ENCODE measurements around the gene AVP. TPM values are rescaled to one million over a fixed set of nuclear protein-coding genes. Genes with fewer than 3 reads are reported as not detected.

AVP gene
- total and polyA plus RNA-seq, 2 of the 13 experiments (the other 11 are each of a cell fraction or from before 2014, with no cell fraction given) = 0.12 TPM; not detected in 1

- TF ChIP-seq ZBTB37 (CRISPR knock-in tag; IDR thresholded peaks at IDR 0.05) = no peak
- no peak for TF ChIP-seq HNF4A (CRISPR knock-in tag; IDR thresholded peaks at IDR 0.05)
- no peak for TF ChIP-seq FIP1L1 (IDR thresholded peaks at IDR 0.05; ENCODE audit: borderline replicate concordance, insufficient read depth, low read depth, low read length)
- no peak for TF ChIP-seq ZNF891 (CRISPR knock-in tag; IDR thresholded peaks at IDR 0.05)
- no peak for TF ChIP-seq NR1H2 (CRISPR knock-in tag; IDR thresholded peaks at IDR 0.05; ENCODE audit: borderline replicate concordance, low read depth)
- no peak for TF ChIP-seq ZBTB7B (CRISPR knock-in tag; IDR thresholded peaks at IDR 0.05)
- TF ChIP-seq HNRNPLL (IDR thresholded peaks at IDR 0.05; ENCODE audit: low read depth, low read length, poor library complexity, severe bottlenecking) = no peak
- no peak for TF ChIP-seq NFYC (CRISPR knock-in tag; IDR thresholded peaks at IDR 0.05)
- no peak for TF ChIP-seq ZNF512 (CRISPR knock-in tag; IDR thresholded peaks at IDR 0.05)
- TF ChIP-seq SMAD3 (CRISPR knock-in tag; IDR thresholded peaks at IDR 0.05) = no peak
- TF ChIP-seq SOX13 (IDR thresholded peaks at IDR 0.05) = no peak
- no peak for TF ChIP-seq SOX13 (CRISPR knock-in tag; conservative IDR thresholded peaks at IDR 0.05 in 1 of 2, IDR thresholded peaks at IDR 0.05 in 1 of 2)
- TF ChIP-seq GTF3A (CRISPR knock-in tag; conservative IDR thresholded peaks at IDR 0.05) = no peak
- no peak for TF ChIP-seq ZNF329 (CRISPR knock-in tag; IDR thresholded peaks at IDR 0.05; ENCODE audit: low read depth)
- TF ChIP-seq RARA (CRISPR knock-in tag; IDR thresholded peaks at IDR 0.05) = no peak
- TF ChIP-seq ZSCAN5A (CRISPR knock-in tag; IDR thresholded peaks at IDR 0.05; ENCODE audit: borderline replicate concordance) = no peak
- TF ChIP-seq HMGA1 (CRISPR knock-in tag; conservative IDR thresholded peaks at IDR 0.05) = no peak
- no peak for TF ChIP-seq ZBTB44 (CRISPR knock-in tag; IDR thresholded peaks at IDR 0.05)
- TF ChIP-seq THRA (CRISPR knock-in tag; IDR thresholded peaks at IDR 0.05; ENCODE audit: borderline replicate concordance) = peak; percentile 55
- no peak for TF ChIP-seq ZNF746 (CRISPR knock-in tag; IDR thresholded peaks at IDR 0.05)
Observed at GRCh38 chr20:3115190-3116107, 30.9 kb upstream of the AVP start (continued).

Data from HepG2 (cell line).